Stimulated activated CD4-positive, alpha-beta T cell treated with anti-CD3 and anti-CD28 coated beads, TNF-alpha, amount 100 ng/mL, for 24 hours (primary cell): ENCODE data around the gene RPL36A.

Experiments
- DNase-seq, 3 experiments: peaks; one replicate each; pipeline ENCODE4 v3.0.0-alpha.2; 2020; ENCODE audit warnings: low read depth in 3 of 3

RPL36A gene

DNA sequence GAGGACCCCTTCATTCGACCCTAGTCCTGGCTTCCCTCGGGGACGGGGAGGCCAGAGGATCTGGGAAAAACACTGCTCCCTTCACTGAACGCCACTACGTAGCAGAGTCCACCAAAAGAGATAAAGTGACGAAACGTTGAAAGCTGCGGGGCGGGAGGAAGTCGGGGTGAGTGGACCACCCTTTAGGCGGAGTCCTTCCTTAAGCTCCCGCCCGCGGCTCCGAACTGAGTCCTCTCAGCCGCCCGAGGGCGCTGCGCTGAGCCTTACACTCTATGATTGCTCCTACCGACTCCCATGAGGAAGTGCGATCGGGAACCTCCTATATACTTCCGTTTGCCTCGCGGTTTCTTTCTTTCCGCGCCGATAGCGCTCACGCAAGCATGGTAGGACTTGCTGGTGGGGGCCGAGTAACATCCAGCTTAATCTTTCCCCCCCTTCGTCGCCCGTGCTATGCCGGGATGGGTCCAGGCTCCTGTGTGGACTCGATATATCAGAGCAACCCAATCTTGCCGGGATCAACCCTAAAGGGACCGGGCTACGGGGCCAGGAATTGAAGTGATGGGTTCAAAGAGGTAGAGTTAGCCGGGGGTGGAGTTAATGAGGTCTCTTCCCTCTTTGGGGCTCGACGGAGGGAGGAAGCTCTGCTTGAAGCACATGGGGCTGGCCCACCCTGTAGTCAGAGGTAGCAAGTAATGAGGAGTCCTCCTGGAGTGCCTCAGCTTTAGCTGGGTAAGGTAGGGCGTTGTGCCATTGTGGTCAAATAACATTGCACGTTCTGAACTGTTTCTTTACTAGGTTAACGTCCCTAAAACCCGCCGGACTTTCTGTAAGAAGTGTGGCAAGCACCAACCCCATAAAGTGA is at the start of gene RPL36A:
Gene RPL36A (plus strand): TSS at position 348 of the 862 bp plus-strand sequence. CDS start 33 bp downstream, at position 381.
- peak; percentile 56 to 81 (median 71) for DNase-seq

- peak in 1 of 3 experiments; percentile 0 for DNase-seq
Observed at GRCh38 chrX:101347859-101348451, 42.9 kb upstream of the RPL36A start.

DNA sequence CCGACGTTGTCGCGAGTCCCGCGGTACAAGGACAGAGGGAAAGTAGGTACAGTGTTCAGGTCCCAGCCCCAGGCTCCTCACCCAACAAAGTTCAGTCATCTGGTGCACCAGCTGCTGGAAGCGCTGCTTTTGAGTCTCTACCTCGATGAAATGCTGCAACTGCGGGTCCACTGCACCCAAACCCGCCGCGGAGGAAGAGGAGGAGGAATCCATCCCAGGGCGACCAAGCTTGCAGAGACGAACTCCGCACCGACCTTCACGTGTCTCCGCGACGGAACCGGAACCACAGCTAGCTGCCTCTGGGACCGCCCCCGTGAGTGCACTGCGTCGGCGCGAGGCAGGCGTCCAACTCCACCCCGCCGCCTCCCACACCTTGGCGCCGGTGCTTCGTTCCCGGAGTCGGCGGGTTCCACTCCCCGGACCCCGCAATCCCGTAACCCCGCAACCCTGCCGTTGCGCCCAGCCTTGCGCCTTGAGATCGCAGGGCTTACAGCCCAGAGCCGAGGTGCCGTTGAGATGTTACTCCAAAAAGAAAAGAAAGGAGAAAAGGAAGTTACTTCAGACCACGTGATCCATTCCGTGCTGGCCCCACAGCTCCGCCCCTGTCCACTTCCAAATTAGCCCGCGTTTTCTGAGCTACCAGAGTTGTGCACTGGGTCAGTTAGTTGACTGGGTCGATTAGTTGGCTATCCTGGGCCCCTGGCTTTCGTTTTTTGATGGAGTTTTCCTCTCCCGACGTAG is 42.2 kb upstream of the RPL36A start, which contains the start of gene TIMM8A:
Gene TIMM8A (minus strand): TSS at position 291 of the 741 bp plus-strand sequence. CDS start 78 bp downstream, at position 213.
- DNase-seq, result peak; percentile 49 to 82 (median 59)

DNA sequence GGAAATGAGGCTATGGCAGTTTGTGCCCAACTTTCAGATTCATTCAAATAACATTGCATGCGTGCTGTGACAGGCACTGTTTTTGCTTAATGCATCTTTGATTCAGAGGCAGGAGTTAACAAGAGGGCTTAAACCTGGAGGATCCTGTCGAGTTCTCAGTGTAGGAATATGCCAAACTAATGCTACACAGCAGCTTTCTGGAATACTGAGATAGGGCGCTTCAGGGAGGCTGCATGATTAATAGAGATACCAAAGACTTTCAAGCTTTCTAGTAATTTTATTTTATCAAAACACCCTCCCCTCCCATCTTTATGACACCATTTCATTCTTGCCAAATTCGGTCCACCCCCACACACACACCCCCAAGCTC is 41.6 kb upstream of the RPL36A start:
- no peak for DNase-seq

DNA sequence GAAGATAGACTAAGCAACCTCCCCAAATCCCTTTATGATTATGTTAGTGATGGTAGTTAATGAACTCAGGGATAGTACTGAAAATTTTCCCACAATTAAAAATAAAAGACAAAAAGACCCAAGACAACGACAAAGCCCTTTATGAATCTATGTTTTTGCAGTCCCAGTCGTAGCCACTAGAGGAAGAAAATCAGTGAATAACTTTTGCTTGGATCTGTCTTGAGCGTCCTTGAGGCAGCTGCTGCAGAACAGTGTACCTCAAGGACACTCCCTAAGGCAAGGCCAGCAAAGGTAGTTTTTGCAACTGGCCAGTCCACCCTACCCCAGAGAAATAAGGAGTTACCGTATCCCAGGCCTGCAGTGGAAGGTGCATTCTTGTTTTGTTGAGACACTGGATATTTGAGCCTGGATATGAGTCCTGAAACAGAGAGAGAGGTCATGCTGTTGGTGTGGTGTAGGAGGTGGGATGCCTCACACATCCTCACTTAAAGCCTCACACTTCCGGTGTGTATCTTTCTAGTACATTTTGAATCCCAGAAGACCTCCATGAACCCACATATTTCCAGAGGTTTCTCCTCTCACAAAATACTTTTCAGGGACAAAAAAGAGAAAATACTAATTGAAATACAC is 33.5 kb upstream of the RPL36A start:
- DNase-seq, result no peak

- no peak for DNase-seq
Observed at GRCh38 chrX:101359966-101360365, 30.8 kb upstream of the RPL36A start.

GRCh38 chrX:101360390-101360789 is 30.4 kb upstream of the RPL36A start:
- DNase-seq, result no peak

- no peak for DNase-seq
Observed at GRCh38 chrX:101362116-101362515, 28.7 kb upstream of the RPL36A start.

DNA sequence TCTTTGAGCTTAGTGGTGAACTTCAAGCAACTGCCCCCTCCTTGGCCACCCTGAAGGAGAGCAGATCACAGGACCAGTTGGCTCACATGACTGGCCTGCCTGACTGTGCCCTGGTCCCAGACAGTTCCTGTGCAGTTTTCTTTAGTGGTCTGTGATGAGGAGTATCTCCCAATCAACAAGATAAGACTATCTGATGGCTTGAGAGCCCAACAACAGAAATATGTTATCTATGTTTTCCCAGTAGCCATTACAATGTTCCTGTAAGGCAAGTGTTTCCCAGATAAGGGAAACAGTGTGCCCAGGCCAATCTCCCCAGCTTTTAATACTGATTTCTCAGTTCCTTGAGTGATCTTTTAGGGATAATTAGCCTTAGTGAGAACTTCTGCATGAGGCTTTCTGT is 28.1 kb upstream of the RPL36A start:
- DNase-seq, result no peak

- DNase-seq, result no peak
Observed at GRCh38 chrX:101365301-101365795, 25.5 kb upstream of the RPL36A start.

- no peak for DNase-seq
Observed at GRCh38 chrX:101368800-101369199, 22.0 kb upstream of the RPL36A start.

GRCh38 chrX:101369687-101370086 is 21.1 kb upstream of the RPL36A start:
- DNase-seq, result no peak

GRCh38 chrX:101370888-101371504 is 19.8 kb upstream of the RPL36A start:
- no peak for DNase-seq

GRCh38 chrX:101377547-101377946 is 13.3 kb upstream of the RPL36A start:
- DNase-seq, result no peak

- no peak for DNase-seq
Observed at GRCh38 chrX:101383679-101384205, 7.1 kb upstream of the RPL36A start.

DNA sequence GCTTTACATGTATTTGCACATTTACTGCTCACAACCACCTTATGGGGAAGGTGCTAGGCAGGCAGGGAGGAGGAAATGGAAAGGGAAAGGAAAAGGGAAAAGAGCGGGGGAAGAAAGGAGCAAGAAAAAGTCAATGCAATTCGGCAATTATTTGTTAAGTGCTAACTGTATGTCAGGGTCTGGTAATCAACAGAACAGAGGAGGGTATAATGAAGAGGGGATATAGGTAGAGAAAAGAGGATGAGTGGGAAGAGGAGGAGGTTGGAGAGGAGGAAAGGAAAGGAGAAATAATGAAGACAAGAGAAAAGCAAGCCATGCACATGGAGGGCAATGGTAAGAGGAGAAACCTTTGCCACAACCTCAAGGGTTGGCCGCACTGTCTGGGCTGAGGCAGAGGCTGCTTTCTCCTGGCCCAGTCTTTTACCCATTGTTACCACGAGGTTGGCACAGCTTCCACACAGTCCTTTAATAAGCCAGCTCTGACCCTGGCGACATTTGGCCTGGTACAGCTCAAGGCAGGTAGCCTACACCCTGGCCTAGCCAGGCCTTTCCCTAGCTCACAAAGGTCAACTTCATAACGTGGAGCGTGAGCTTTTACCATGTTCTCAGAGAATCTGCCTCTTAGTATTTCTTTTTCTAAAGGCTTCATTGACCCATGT is 5.7 kb upstream of the RPL36A start:
- no peak for DNase-seq

- DNase-seq, result no peak
Observed at GRCh38 chrX:101385795-101386541, 4.8 kb upstream of the RPL36A start, which contains the start of gene BTK. BTK (minus strand) TSS chrX:101386191; CDS start chrX:101375284, 10,907 bp downstream.

DNA sequence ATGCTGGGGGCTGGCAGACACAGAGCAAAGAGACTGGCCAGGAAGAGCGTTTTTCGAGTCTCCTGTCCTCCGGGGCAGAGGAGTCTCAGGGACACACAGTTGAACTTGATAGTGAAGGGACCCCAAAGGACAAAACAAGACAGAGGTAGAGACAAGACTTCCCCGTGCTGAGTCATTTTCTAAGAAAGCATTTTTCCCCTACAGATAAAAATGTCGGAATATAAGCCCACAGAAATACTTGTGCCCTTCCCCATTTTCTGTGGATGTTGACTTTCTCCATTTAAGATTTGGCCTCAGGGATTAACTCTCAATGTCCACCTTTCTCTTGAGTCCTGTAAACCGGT is 4.3 kb upstream of the RPL36A start:
- DNase-seq, result no peak

- no peak for DNase-seq
Observed at GRCh38 chrX:101388604-101389003, 2.2 kb upstream of the RPL36A start.

DNA sequence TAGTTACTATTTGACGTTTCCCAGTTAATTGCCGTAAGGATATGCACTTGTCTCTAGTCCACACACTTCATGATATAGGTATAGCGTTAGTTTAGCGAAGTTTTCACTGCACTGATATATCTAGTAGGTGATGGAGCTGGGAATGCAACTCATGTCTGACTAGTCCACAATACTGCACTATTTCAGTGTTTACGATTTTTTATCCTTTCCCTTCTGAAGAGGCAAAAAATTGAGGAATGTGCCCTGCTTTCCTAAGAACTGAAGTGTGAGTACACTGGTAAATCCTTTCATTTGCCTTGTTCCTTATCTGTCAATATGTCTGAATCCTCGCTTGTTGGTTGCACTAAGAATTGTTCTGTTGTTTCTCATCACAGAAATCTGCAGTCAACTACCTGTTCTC is 1.0 kb downstream of the RPL36A start:
- no peak for DNase-seq
